ENCODE data around the gene CLIC3. TPM values are rescaled to one million over a fixed set of nuclear protein-coding genes. Genes with fewer than 3 reads are reported as not detected.

CLIC3 gene
- total RNA-seq, 1 experiment from 2014 or later = 6.2 TPM

DNA sequence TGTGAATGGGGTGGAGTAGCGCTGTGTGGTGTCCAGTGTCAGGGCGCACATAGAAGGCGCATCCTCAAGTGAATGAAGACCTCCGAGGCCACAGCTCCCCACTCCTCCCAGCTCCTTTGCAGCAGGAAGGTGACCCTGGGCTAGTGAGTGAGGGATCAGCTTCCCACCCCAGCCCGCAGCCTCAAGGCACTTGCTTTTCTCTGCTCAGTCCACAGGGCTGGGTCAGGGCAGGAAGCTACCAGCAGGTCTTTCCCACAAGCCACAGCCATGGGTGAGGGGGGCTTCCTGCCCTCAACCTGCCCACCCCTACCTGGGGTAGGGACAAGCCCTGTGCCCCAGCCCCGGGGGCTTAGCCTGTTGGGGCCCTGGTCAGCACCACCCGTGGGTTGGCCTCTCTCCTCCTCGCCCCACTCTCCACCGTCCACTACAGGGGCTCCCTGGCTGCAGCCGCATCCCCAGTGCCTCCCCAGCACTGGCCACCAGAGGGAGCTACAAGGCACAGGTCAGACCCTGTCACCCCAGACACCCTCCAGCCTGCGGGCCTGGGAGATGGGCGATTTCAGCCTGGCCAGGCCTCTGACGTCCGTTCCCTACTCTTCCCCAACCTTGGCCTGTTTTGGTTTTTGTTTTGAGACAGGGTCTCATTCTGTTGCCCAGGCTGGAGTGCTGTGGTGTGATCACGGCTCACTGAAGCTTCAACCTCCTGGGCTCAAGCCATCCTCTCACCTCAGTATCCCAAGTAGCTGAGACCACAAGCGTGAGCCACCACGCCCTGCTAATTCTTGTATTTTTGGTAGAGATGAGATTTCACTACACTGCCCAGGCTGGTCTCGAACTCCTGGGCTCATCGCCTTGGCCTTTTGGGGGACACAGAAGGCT is 32.9 kb upstream of the CLIC3 start:
- TF ChIP-seq, protein P1, sequence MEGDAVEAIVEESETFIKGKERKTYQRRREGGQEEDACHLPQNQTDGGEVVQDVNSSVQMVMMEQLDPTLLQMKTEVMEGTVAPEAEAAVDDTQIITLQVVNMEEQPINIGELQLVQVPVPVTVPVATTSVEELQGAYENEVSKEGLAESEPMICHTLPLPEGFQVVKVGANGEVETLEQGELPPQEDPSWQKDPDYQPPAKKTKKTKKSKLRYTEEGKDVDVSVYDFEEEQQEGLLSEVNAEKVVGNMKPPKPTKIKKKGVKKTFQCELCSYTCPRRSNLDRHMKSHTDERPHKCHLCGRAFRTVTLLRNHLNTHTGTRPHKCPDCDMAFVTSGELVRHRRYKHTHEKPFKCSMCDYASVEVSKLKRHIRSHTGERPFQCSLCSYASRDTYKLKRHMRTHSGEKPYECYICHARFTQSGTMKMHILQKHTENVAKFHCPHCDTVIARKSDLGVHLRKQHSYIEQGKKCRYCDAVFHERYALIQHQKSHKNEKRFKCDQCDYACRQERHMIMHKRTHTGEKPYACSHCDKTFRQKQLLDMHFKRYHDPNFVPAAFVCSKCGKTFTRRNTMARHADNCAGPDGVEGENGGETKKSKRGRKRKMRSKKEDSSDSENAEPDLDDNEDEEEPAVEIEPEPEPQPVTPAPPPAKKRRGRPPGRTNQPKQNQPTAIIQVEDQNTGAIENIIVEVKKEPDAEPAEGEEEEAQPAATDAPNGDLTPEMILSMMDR (IDR thresholded peaks at IDR 0.05) = peak; percentile 92
- no peak for TF ChIP-seq SIN3A (IDR thresholded peaks at IDR 0.05; ENCODE audit: borderline replicate concordance, insufficient read depth, low read depth, low read length)
- Histone ChIP-seq H3K27ac (ENCODE audit: low read length) (no peak overlapping the region), H3K27me3 (ENCODE audit: control insufficient read depth, insufficient read depth, low read length) (no peaks in the 10 kb centered on the region), H3K36me3 (ENCODE audit: control insufficient read depth, insufficient read depth, low read length) (no peaks in the 10 kb centered on the region), H3K4me3 (ENCODE audit: low read depth in 2 of 2, low read length in 2 of 2) (peak overlapping the region in 1 of 2 experiments; percentile 53; a peak in 2 of 4 replicates), H3K4me1 (ENCODE audit: control insufficient read depth, insufficient read depth, low read length) (peaks cover 22% of the 10 kb centered on the region; the same call in 1 of the 2 replicates), H3K9me3 (ENCODE audit: control insufficient read depth, insufficient read depth, low read depth, low read length) (no peaks in the 10 kb centered on the region)
- BruUV-seq (replicated peaks) = no TSS peak
- peak; percentile 25 for DNase-seq (ENCODE audit: low read depth, low spot score)
- ChIA-PET CTCF (interaction anchor here (0.6 to 1.4 kb wide), 12 partner anchors 9 to 239 kb away, joined by 3 to 14 read pairs (median 4); partner anchors contain the start of gene CLIC3), POLR2A (no interaction called here)
- peak; percentile 80 for ATAC-seq
- intact Hi-C loops (cut with micrococcal nuclease; ENCODE audit: unreplicated experiment) (no loop called here), in situ Hi-C loops (cut with HindIII; ENCODE audit: low pct_unique_long_range_greater_than_20kb, low sequenced_read_pairs) (no loop called here)

DNA sequence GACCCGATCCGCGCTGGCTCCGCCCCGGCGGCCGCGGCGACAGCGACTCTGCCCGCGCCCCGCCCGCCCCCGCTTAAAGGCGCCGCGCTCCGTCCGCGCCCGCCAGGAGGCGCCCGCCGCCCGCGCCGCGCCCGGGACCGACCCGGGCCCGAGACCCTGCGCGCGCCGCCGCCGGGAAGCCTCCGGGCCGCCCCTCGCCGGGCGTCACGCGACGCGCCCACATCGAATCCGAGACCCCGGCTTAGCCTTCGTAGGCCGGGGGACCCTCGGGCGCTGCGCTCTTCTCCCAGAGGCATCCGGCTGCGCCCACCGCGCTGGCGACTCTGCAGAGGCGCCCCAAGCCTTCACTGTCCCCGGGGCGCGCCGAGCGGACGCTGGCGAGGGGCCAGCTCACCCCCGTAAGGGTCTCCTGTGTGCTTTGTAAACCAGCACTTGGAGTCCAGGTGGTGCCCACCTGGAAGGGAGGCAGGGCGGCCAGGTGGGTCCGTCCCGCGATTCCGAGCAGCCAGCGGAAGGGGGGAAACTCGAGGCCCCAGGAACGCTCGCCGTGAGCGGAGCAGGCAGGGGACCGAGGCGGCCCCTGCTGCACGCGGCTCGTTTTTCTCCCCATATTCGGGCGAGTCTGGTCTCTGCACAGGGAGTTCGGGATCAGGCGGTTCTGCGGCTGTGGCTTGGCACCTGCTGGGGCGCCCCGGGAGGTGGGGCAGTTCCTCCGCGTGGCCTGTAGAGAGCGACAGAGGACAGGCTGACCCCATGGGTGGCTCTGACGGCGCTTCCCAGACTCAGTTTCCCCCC is 32.1 kb upstream of the CLIC3 start:
- H3K27ac ChIP-seq (ENCODE audit: low read length) = no peak overlapping the region
- no peaks in the 10 kb centered on the region for H3K36me3 ChIP-seq (ENCODE audit: control insufficient read depth, insufficient read depth, low read length)
- intact Hi-C loops (cut with micrococcal nuclease; ENCODE audit: unreplicated experiment) (no loop called here), in situ Hi-C loops (cut with HindIII; ENCODE audit: low pct_unique_long_range_greater_than_20kb, low sequenced_read_pairs) (no loop called here)
- DNase-seq (ENCODE audit: low read depth, low spot score) (no peak), ATAC-seq (peak; percentile 72)
- H3K4me1 ChIP-seq (ENCODE audit: control insufficient read depth, insufficient read depth, low read length) = peaks cover 24% of the 10 kb centered on the region
- no TSS peak for BruUV-seq (replicated peaks)
- peak overlapping the region; percentile 43 to 53 for H3K4me3 ChIP-seq (ENCODE audit: low read depth in 2 of 2, low read length in 2 of 2)
- TF ChIP-seq, protein P1 (IDR thresholded peaks at IDR 0.05) = peak; percentile 68; the same call in 1 of the 2 replicates
- TF ChIP-seq TCF7L2 (IDR thresholded peaks at IDR 0.05; ENCODE audit: low read depth, low read length) = no peak
- ChIA-PET POLR2A (no interaction called here), CTCF (interaction anchor here (1.2 to 1.4 kb wide), 3 partner anchors 30 to 81 kb away, joined by 3 to 14 read pairs (median 5); no protein-coding TSS in a partner anchor)
- H3K9me3 ChIP-seq (ENCODE audit: control insufficient read depth, insufficient read depth, low read depth, low read length) = no peaks in the 10 kb centered on the region
- H3K27me3 ChIP-seq (ENCODE audit: control insufficient read depth, insufficient read depth, low read length) = no peaks in the 10 kb centered on the region

DNA sequence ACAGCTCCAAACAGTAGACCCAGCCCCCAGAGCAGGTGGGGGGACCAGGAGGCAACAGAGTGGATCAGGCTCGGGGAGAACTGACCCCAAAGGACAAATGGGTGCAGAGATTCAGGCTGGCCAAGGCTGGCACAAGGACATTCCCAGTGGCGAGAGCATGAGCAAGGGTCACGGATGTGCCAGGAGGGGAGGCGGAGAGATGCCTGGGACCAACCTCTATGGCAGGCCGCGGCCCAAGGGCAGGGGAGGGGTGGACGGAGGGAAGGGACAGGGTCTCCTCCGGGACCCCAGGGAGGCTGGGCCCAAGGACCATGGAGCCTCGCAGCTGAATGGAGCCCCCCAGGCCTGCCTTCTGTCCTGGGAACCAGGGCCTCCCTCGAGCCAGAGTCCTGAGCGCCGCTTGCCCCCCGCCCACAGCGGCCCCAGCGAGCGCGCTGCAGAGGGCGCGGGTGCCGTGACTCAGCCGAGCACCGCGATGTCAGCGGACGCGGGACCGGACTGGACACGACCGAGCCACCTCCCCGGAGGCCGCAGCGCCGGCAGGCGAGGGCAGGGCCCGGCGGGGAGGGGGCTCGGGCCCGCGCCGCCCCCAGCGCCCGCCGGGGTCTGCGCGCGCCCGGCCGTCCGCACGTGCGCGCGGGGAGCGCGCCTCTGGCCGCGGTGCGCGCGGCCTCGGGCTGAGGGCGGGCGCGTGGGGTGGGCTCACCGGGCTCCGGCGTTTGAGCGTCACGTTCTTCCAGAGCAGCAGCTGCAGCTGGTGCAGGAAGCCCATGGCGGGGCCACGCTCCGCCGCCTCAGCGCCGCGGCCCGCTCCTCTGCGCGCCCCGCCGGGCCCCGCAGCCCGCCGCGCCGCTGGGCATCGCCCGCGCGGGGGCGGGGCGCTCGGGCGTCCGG is 31.2 kb upstream of the CLIC3 start, which contains the start of gene ABCA2:
ABCA2 (minus strand) TSS at position 869 of the 894 bp plus-strand sequence; CDS start at position 772, 97 bp downstream.
- intact Hi-C loops (cut with micrococcal nuclease; ENCODE audit: unreplicated experiment) (no loop called here), in situ Hi-C loops (cut with HindIII; ENCODE audit: low pct_unique_long_range_greater_than_20kb, low sequenced_read_pairs) (no loop called here)
- Histone ChIP-seq H3K9me3 (ENCODE audit: control insufficient read depth, insufficient read depth, low read depth, low read length) (no peaks in the 10 kb centered on the region), H3K27ac (ENCODE audit: low read length) (no peak within 1 kb of the TSS), H3K4me1 (ENCODE audit: control insufficient read depth, insufficient read depth, low read length) (peaks cover 28% of the 10 kb centered on the region), H3K27me3 (ENCODE audit: control insufficient read depth, insufficient read depth, low read length) (no peaks in the 10 kb centered on the region), H3K36me3 (ENCODE audit: control insufficient read depth, insufficient read depth, low read length) (no peaks in the 10 kb centered on the region), H3K4me3 (ENCODE audit: low read depth in 2 of 2, low read length in 2 of 2) (peak within 1 kb of the TSS; percentile 43 to 53)
- no TSS peak for BruUV-seq (replicated peaks)
- ATAC-seq (peak; percentile 29), DNase-seq (ENCODE audit: low read depth, low spot score) (no peak)
- no peak for TF ChIP-seq POLR2AphosphoS5 (IDR thresholded peaks at IDR 0.05; ENCODE audit: low read depth, low read length)
- TF ChIP-seq, protein P1 (IDR thresholded peaks at IDR 0.05) = no peak
- TF ChIP-seq TCF7L2 (IDR thresholded peaks at IDR 0.05; ENCODE audit: low read depth, low read length) = no peak
- no peak for TF ChIP-seq SIN3A (IDR thresholded peaks at IDR 0.05; ENCODE audit: borderline replicate concordance, insufficient read depth, low read depth, low read length)
- TF ChIP-seq, protein P2, sequence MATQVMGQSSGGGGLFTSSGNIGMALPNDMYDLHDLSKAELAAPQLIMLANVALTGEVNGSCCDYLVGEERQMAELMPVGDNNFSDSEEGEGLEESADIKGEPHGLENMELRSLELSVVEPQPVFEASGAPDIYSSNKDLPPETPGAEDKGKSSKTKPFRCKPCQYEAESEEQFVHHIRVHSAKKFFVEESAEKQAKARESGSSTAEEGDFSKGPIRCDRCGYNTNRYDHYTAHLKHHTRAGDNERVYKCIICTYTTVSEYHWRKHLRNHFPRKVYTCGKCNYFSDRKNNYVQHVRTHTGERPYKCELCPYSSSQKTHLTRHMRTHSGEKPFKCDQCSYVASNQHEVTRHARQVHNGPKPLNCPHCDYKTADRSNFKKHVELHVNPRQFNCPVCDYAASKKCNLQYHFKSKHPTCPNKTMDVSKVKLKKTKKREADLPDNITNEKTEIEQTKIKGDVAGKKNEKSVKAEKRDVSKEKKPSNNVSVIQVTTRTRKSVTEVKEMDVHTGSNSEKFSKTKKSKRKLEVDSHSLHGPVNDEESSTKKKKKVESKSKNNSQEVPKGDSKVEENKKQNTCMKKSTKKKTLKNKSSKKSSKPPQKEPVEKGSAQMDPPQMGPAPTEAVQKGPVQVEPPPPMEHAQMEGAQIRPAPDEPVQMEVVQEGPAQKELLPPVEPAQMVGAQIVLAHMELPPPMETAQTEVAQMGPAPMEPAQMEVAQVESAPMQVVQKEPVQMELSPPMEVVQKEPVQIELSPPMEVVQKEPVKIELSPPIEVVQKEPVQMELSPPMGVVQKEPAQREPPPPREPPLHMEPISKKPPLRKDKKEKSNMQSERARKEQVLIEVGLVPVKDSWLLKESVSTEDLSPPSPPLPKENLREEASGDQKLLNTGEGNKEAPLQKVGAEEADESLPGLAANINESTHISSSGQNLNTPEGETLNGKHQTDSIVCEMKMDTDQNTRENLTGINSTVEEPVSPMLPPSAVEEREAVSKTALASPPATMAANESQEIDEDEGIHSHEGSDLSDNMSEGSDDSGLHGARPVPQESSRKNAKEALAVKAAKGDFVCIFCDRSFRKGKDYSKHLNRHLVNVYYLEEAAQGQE (IDR thresholded peaks at IDR 0.05; ENCODE audit: insufficient read depth in 1 of 2, low read depth in 2 of 2, low read length in 1 of 2) = no peak
- ChIA-PET CTCF (no interaction called here), POLR2A (no interaction called here)
